Gastroesophageal sphincter (tissue), 4 donors: ENCODE results near the gene PROM2. TPM values are rescaled to one million over a fixed set of nuclear protein-coding genes. Genes with fewer than 3 reads are reported as not detected.

Experiments used
- ATAC-seq: fragments of 150-250 bp; one replicate; pipeline ENCODE4 v1.9.1; 2016; ENCODE audit warnings: mild to moderate bottlenecking, moderate library complexity
- H3K27ac ChIP-seq, 4 donors: fragments of 200-600 bp; sonication (generic) in 3 of 4; 1 replicate in 3 of 4; 2 replicates in 1 of 4; pipeline ENCODE4 v1.5.1; 2016 to 2019
- H3K27me3 ChIP-seq: fragments of 200-600 bp; sonication (generic); one replicate; pipeline ENCODE4 v1.5.1; 2019
- H3K36me3 ChIP-seq, 2 donors: fragments of 200-600 bp; sonication (generic); one replicate each; pipeline ENCODE4 v1.5.1; 2019; ENCODE audit warnings: control low read depth in 1 of 2
- H3K4me1 ChIP-seq, 3 donors: fragments of 200-600 bp; sonication (generic); 1 replicate in 2 of 3; 2 replicates in 1 of 3; pipeline ENCODE4 v1.5.1; 2016 to 2019; ENCODE audit warnings: control low read depth in 2 of 3
- H3K4me3 ChIP-seq, 2 donors: fragments of 200-600 bp; sonication (generic); one replicate each; pipeline ENCODE4 v1.5.1; 2019; ENCODE audit warnings: mild to moderate bottlenecking in 1 of 2, moderate library complexity in 1 of 2
- H3K9me3 ChIP-seq, 3 donors: fragments of 200-600 bp; sonication (generic); one replicate each; pipeline ENCODE4 v1.5.1; 2017 to 2019; ENCODE audit warnings: control low read depth in 2 of 3
- EP300 ChIP-seq: sonication (generic); formaldehyde crosslinking; IDR thresholded peaks from one replicate; pipeline ENCODE4 v1.6.1; 2017; ENCODE audit warnings: antibody characterized with exemption, mild to moderate bottlenecking
- POLR2A ChIP-seq, 2 donors: fragments of 450-650 bp; IDR thresholded peaks; one replicate each; pipeline ENCODE4 v1.6.1; 2017; ENCODE audit warnings: antibody characterized with exemption in 2 of 2, mild to moderate bottlenecking in 2 of 2, moderate library complexity in 1 of 2
- POLR2AphosphoS5 ChIP-seq: sonication (generic); formaldehyde crosslinking; IDR thresholded peaks from one replicate; pipeline ENCODE4 v1.6.1; 2017; ENCODE audit warnings: antibody characterized with exemption
- WGBS, 2 donors: methylation state at CpG; one replicate each; pipeline ENCODE4 v1.1.5; 2018; ENCODE audit warnings: low coverage in 1 of 2; 5-methylcytosine and 5-hydroxymethylcytosine counted together
- total RNA-seq, 4 donors: library from RNA; depleted of rRNA; stranded (reverse); fragments of >200 nt; gene quantifications; one replicate each; pipeline ENCODE4 v1.1.0, GENCODE V29; 2016
- TF ChIP-seq, protein P1 (sequence below), 4 experiments: fragments of 200-600 bp in 2 of 4; fragments of 450-650 bp in 2 of 4; sonication (generic) in 1 of 4; IDR thresholded peaks; one replicate each; pipeline ENCODE4 v1.5.1; 2017 to 2019; ENCODE audit warnings: antibody characterized with exemption in 4 of 4, mild to moderate bottlenecking in 2 of 4, moderate library complexity in 2 of 4

The PROM2 gene
- total RNA-seq, 4 donors from 2014 or later = 0.94 to 36.4 (median 6.8) TPM

GRCh38 chr2:95315801-95316411, 41.7 kb downstream of the PROM2 start:
- no peak for TF ChIP-seq POLR2AphosphoS5
- no peaks in the 10 kb centered on the region for H3K4me1 ChIP-seq
- H3K27ac ChIP-seq = no peak overlapping the region
- no peak for ATAC-seq
- H3K27me3 ChIP-seq = peaks cover 29% of the 10 kb centered on the region
- WGBS, 2 donors = no CpG with 5 or more reads among the region's 19 CpGs
- no peaks in the 10 kb centered on the region for H3K36me3 ChIP-seq
- no peak overlapping the region for H3K4me3 ChIP-seq
- no peaks in the 10 kb centered on the region for H3K9me3 ChIP-seq

DNA sequence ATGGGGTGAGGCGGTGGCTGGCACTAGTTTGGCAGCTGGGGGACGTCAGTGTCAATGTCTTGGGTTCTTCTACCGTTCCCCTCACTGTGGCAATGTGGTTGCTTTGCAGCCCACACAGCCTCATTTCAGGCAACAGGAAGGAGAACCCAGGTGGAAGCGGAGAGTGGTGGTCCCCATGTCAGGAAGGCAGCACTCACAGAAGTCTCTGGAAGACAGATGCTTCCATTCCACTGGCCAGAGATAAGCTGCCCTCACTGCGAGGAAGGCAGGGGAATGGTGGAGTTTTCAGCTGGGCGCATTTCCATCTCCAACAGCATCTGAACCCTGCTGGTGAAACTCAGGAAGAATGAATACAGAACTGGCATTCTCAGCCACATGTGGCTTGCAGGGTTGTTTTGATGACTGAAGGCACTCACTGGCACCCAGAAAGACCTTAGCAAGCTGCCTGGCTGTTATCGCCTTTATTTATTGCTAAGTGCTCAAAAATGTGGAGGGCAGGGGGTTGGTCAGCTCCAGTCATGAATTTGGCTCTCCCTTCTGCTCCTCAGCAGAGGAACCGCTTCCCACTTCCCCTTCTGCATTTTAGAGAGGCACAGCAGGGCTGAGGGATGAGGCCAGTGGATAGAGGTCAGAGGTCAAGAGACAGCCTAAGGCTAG, 42.3 kb downstream of the PROM2 start:
- 73% methylated on average over 4 of the region's 8 CpGs; no CpG with 5 or more reads in 1 of the 2 donors for WGBS, 2 donors
- Histone ChIP-seq H3K27me3 (peaks cover 25% of the 10 kb centered on the region), H3K4me1 (no peaks in the 10 kb centered on the region), H3K9me3 (no peaks in the 10 kb centered on the region), H3K36me3 (no peaks in the 10 kb centered on the region), H3K4me3 (no peak overlapping the region), H3K27ac (no peak overlapping the region)
- TF ChIP-seq, protein P1, sequence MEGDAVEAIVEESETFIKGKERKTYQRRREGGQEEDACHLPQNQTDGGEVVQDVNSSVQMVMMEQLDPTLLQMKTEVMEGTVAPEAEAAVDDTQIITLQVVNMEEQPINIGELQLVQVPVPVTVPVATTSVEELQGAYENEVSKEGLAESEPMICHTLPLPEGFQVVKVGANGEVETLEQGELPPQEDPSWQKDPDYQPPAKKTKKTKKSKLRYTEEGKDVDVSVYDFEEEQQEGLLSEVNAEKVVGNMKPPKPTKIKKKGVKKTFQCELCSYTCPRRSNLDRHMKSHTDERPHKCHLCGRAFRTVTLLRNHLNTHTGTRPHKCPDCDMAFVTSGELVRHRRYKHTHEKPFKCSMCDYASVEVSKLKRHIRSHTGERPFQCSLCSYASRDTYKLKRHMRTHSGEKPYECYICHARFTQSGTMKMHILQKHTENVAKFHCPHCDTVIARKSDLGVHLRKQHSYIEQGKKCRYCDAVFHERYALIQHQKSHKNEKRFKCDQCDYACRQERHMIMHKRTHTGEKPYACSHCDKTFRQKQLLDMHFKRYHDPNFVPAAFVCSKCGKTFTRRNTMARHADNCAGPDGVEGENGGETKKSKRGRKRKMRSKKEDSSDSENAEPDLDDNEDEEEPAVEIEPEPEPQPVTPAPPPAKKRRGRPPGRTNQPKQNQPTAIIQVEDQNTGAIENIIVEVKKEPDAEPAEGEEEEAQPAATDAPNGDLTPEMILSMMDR (IDR thresholded peaks at IDR 0.05) = no peak
- no peak for TF ChIP-seq POLR2A (IDR thresholded peaks at IDR 0.05)
- no peak for TF ChIP-seq POLR2AphosphoS5
- TF ChIP-seq EP300 = no peak
- ATAC-seq = no peak

- Histone ChIP-seq H3K27ac (no peak overlapping the region), H3K27me3 (peaks cover 23% of the 10 kb centered on the region), H3K36me3 (no peaks in the 10 kb centered on the region), H3K9me3 (no peaks in the 10 kb centered on the region), H3K4me3 (no peak overlapping the region), H3K4me1 (no peaks in the 10 kb centered on the region)
- TF ChIP-seq POLR2A (IDR thresholded peaks at IDR 0.05) = no peak
- no peak for TF ChIP-seq EP300
- TF ChIP-seq, protein P1 (IDR thresholded peaks at IDR 0.05) = no peak
- no peak for TF ChIP-seq POLR2AphosphoS5
- no CpG with 5 or more reads among the region's 6 CpGs for WGBS, 2 donors
- ATAC-seq = no peak
Observed at GRCh38 chr2:95317123-95317500, 42.9 kb downstream of the PROM2 start.

DNA sequence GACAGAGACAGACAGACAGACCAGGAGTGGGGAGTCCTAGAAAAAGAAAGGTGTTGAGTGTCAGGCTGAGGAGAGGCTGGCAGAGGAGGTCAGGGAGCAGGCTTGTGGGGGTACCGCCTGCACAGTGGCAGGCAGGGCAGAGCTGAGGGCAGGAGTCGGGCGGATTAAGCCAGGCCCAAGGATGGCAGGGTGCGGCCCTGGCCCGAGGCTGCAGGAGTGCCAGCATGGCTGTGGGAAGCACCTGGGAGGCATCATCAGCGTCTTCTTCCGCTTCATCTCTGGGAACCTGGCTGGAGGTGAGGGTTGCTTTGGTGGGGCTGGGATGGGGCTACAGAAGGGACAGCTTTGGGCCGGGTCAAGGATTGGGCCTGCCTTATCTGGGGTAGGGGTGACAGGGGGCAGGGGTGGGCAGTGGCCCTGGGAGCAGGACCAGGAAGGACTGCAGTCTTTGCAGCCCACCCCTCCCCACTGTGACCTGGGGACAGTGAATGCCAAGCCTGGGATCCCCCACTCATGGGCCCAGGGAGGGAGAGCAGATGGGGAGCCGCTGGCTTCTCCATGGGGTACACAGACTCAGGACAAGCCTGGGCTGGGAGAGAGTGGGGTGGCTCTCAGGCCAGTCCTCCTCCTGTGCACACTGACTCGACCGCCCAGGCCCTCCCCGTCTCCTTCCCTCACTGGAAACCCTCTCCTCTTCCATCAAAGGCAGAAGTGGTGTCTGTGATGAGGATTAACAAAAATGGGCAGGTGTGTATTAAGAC, 43.6 kb downstream of the PROM2 start:
- no peaks in the 10 kb centered on the region for H3K36me3 ChIP-seq
- ATAC-seq = no peak
- TF ChIP-seq, protein P1 (IDR thresholded peaks at IDR 0.05) = no peak
- TF ChIP-seq POLR2A (IDR thresholded peaks at IDR 0.05) (no peak), EP300 (no peak), POLR2AphosphoS5 (no peak)
- no peaks in the 10 kb centered on the region for H3K4me1 ChIP-seq
- 86% methylated on average over 5 of the region's 12 CpGs; no CpG with 5 or more reads in 1 of the 2 donors for WGBS, 2 donors
- no peaks in the 10 kb centered on the region for H3K9me3 ChIP-seq
- H3K4me3 ChIP-seq = no peak overlapping the region
- H3K27ac ChIP-seq = no peak overlapping the region
- H3K27me3 ChIP-seq = peaks cover 16% of the 10 kb centered on the region

DNA sequence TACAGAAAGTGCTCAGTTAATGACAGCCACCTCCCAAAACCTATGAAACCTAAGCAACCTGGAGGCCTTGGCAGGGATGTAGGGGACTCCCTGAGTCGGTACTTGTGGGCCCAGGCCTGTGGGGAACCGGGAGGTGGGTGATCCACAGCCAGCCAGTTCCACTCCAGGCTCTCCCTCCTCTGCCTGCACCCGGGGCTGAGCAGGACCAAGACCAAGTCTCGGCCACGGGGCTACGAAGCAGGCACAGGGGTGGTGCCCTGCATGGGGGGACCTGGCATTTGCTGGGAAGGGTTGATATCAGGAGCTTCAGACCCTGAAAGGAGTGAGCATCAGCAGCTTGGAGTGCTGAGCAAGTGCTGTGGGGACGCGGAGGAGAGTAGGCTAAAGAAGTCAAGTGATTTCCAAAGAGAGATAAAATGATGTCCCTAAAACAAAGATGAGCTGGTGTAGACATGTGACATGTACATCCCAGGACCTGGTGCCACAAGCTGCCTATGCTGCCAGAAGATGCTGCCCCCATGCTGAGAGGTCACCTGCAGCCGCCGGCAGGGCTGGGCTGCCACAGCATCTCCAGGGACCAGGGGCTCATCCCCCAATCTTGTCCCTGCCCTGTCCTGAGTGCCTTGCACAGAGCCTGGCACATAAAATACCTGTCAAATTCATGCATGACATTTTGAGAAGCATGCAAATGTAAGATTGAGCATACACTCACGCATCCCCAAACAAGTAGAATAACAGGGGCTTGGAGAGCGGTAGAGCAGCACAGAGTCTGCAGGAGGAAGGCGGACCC, 44.4 kb downstream of the PROM2 start:
- H3K9me3 ChIP-seq = no peaks in the 10 kb centered on the region
- peaks cover 8% of the 10 kb centered on the region for H3K27me3 ChIP-seq
- H3K36me3 ChIP-seq = no peaks in the 10 kb centered on the region
- TF ChIP-seq, protein P1 (IDR thresholded peaks at IDR 0.05) = no peak
- TF ChIP-seq EP300 (no peak), POLR2AphosphoS5 (no peak), POLR2A (IDR thresholded peaks at IDR 0.05) (no peak)
- 87% methylated on average over 3 of the region's 13 CpGs; no CpG with 5 or more reads in 1 of the 2 donors for WGBS, 2 donors
- H3K4me3 ChIP-seq = no peak overlapping the region
- no peak for ATAC-seq
- no peaks in the 10 kb centered on the region for H3K4me1 ChIP-seq
- no peak overlapping the region for H3K27ac ChIP-seq
